HG03025 (cell line): ENCODE data around the gene PTPRU.
"Not testable (repeated sequence)": the region's sequence is repeated elsewhere in the genome, so short reads cannot be mapped to it uniquely, and the experiment has no call there.

Source experiments
- ATAC-seq: cut with Tn5 transposase; IDR thresholded peaks from one replicate; pipeline ENCODE4 v1.9.1; 2021; ENCODE audit warnings: mild to moderate bottlenecking, moderate library complexity; ENCODE audit not compliant: unreplicated experiment, low FRiP score

The PTPRU gene

DNA sequence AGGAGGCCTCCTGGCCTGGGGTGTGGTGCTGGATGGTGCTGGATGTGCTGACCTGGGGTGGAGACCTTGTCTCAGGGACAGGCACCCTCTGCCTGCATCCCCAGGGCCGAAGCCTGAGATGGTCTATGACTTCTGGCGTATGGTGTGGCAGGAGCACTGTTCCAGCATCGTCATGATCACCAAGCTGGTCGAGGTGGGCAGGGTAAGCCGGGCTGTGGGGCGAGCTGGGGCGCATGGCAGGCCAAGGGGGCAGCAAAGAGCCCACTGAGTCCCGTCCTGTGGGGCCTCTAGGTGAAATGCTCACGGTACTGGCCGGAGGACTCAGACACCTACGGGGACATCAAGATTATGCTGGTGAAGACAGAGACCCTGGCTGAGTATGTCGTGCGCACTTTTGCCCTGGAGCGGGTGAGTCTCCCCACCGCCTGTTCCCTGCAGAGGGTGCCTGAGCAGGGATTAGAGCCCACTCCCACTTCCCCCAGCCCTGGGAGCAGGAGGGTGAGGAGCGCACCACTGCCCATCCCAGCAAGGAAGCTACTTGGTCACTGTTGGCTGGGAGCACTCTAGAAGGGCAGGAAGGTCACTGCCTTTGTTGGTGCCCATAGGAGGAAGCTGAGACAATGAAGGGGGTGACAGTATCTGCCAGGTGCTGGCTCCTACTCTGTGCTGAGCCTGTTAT is 75.2 kb downstream of the PTPRU start:
- no peak for ATAC-seq

GRCh38 chr1:29312469-29313461 is 76.4 kb downstream of the PTPRU start:
- ATAC-seq, result no peak

DNA sequence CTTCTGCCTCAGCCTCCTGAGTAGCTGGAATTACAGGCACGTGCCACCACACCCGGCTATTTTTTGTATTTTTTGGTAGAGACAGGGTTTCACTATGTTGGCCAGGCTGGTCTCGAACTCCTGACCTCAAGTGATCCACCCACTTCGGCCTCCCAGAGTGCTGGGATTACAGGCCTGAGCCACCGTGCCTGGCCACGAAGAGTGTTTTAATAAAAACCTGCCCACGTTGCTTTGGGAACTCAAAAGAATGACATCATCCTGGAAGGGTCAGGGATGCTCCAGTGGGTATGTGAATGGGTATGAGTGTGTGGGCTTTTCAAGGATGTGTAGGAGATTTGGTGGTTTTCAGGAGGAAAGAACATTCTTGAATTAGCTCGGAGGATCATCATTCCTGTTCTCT is 78.4 kb downstream of the PTPRU start:
- not testable (repeated sequence) for ATAC-seq

GRCh38 chr1:29315262-29315661 is 78.9 kb downstream of the PTPRU start:
- no peak for ATAC-seq

GRCh38 chr1:29315876-29316275 is 79.6 kb downstream of the PTPRU start:
- no peak for ATAC-seq

GRCh38 chr1:29317063-29317915 is 81.0 kb downstream of the PTPRU start:
- ATAC-seq, result no peak

DNA sequence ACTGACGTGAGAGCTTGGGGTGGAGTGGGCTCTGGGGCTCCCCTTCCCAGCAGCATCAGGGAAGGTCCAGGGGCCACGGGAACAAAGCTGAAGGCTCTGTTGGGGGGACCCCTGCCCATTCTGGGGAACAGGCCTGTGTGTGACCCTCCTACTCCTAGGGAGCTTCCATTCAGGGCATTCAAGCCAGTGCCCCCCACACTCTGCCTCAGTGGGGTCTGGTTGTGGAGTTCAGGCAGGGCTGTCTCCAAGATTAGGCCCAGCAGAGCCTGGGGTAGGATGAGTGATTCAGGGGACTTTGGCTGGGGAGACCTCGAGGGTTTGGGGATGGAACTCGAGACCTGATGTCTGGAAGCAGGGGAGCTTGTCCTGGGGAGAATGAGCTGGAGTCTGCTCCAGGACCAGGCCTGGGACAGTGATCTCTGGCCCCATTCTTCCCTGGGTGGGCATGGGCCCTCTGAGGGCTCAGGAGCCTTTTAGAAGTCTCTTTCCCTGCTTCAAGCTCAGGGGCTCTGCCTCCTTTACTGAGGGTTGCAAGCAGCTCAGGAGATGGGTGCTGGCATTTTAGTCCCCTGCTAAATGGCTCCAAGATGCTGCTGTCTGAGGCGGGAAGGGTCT is 81.7 kb downstream of the PTPRU start:
- ATAC-seq, result no peak

DNA sequence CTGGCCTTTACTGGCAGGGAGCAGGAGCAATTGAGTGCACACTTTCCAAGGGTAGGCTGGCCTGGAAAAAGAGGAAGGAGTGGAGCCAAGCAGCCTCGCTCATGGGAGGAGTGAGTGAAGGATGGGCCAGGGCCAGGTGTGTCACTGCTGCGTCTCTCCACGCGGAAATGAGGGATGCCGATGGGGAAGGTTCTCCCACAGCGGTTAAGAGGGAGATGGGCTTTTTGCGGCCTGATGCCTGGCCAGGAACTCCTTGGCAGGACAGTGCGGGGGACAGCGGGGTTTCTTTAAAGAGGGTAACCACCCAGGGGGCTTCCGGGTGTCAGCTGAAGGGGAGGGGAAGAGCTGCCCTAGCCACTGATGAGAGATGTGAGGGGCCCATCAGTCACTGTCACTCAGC is 82.4 kb downstream of the PTPRU start:
- ATAC-seq, result no peak

DNA sequence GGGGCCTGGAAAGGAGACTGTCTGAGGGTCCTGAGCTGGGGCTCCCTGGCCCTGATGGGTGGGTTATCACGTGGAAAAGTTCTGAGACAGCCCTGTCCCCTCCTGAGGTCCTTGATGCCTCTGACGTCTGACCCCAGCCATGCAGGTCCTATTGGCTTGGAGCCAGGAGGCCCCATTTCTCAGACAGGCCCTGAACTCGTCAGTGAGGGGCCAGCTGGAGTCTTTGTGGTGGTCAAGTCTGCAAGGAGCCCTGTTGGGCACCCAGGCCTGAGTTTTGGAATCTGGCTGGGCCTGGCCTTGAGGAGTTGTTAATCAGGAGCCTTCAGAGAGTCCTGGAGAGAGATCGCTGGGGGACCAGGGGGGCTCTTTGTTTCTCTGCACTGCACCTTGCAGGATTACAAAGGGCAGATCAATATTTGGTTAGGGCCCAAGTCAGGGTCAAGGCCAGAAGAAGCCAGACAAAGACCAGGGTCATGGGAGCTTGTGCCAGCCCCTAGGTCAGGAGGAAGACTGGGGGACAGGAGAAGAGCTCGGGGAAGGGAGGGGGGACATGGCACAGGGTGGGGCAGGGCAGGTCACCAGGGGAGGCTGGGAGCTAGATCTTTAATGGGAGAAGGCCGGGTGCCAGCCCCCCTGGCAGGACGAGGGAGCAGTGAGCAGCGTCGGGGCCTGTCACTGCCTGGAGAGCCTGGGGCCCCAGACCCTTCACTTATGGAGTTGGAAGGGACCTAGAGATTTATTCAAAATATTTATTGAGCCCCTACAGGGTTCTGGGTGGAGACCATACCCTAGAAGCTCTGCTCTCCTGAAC is 83.2 kb downstream of the PTPRU start:
- ATAC-seq, result no peak

DNA sequence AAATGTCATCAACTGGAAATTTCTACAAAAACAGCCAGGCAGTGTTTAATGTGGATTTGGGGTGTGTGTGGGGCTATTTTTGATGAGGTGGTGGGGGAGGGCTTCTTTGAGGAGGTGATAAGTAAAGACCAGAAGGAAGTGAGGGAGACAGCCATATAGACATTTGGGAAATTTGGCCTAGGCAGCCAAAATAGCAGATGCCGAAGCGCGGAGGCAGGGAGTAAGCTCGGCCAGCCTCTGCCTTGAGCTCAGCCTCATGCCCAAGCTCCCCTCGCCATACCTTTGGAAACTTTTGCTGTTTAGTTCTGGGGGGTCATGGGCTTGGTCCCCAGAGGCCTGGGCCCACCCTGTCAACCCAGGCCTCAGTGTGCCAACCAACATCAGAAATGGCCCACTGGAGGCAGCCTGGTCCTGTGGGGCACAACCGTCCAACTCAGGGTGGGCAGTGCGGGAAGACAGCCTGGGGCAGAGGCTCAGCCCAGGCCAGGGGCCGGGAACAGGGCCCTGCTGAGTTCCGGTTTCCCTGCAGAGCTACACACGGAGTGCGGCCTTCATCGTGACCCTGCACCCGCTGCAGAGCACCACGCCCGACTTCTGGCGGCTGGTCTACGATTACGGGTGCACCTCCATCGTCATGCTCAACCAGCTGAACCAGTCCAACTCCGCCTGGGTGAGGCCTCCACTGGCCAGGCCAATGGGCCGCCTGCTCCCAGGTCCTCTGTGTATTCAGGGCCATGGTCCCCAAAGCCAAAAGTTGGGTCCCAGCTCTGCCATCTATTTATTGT is 84.0 kb downstream of the PTPRU start:
- ATAC-seq, result no peak

- ATAC-seq, result no peak
These were observed 84.9 kb downstream of the PTPRU start for GRCh38 chr1:29321176-29321575.

DNA sequence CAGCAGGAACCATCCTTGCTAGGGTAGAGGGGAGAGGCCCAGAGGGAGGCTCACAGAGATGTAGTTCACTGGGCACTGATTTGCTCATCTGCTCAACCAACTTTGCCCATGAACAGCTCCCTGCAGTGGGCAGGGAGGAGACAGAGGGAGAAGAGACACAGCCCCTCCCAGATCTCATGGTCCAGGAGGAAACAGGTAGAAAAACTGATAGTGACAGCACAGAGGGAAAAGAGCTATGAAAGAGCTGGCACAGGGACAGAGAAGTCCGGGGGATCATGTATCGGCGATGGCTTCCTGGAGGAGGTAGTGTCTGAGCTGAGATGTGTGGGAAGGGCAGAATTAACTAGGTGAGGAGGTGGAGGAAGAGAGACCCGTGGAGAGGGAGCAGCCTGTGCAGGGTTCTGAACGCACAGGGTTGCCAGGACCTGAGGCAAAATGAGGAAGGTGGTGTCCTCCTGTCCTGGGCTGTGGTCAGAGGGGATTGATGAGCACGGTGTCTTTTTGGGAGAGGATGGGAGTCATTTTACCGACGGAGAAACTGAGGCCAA is 85.9 kb downstream of the PTPRU start:
- ATAC-seq, result no peak

GRCh38 chr1:29322861-29323585 is 86.7 kb downstream of the PTPRU start:
- no peak for ATAC-seq

- ATAC-seq, result no peak
These were observed 87.3 kb downstream of the PTPRU start for GRCh38 chr1:29323636-29324035.

DNA sequence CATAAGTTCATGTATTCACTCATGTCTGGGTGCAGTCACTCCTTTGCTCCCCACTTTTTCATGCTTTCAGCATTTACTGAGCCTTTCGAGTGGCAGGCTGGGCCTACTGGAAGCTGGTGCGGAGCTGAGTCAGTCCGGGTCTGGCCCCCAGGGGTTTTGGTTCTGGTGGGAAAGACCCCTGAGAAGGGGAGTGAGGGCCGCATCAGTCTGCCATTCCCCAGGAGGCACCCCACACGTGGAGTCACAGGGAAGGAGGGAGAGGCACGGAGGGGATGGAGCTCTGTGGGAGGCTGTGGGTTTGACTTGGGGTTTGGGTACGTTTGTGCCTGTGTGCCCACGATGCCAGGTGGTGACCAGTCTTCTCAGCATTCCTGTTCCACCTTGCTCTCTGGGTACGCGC is 87.9 kb downstream of the PTPRU start:
- ATAC-seq, result no peak

DNA sequence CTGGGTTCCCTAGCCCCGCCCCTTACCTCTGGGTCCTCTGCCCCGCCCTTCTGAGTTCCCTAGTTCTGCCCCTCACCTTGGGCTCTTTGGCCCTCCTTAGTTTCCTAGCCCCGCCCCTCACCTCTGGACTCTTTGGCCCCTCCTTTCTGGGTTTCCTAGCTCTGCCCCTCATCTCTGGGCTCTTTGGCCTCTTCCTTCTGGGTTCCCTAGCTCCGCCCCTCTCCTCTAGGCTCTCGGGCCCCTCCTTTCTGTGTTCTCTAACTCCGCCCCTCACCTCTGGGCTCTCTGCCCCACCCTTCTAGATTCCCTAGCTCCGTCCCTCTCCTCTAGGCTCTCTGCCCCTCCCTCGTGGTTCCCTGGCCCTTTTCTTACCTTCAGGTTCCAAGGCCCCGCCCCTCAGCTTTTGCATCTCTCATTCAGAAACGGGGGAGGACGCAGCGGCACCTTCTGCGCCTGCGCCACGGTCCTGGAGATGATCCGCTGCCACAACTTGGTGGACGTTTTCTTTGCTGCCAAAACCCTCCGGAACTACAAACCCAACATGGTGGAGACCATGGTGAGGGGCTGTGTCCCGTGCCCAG is 88.5 kb downstream of the PTPRU start:
- no peak for ATAC-seq

DNA sequence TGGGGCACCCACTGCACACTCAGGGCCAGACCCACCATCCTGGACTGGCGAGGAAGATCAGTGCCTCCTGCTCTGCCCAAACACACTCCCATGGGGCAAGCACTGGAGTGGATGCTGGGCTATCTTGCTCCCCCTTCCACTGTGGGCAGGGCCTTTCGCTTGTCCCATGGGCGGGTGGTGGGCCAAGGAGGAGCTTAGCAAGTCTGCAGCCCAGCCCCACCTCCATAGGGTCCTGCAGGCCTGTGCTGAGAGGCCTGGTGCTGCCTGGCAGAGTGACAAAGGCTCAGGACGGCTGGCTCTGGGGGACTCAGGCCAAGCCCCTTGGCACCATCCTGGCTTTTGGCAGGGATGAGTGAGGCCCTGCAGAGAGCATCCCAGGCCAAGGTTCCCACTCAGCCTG is 89.4 kb downstream of the PTPRU start:
- no peak for ATAC-seq

GRCh38 chr1:29326123-29326522 is 89.8 kb downstream of the PTPRU start:
- no peak for ATAC-seq
